Tibial nerve (tissue), 4 donors: ENCODE data around the gene PEX13.

Experiments
- CTCF ChIP-seq, 5 experiments: fragments of 200-600 bp in 3 of 5; fragments of 450-650 bp in 2 of 5; sonication (generic) in 3 of 5; IDR thresholded peaks; one replicate each; pipeline ENCODE4 v1.5.1; 2016 to 2019; ENCODE audit warnings: antibody characterized with exemption in 5 of 5, mild to moderate bottlenecking in 3 of 5, moderate library complexity in 2 of 5
- EP300 ChIP-seq, 2 donors: sonication (generic); formaldehyde crosslinking; IDR thresholded peaks; one replicate each; pipeline ENCODE4 v1.6.1; 2017; ENCODE audit warnings: antibody characterized with exemption in 2 of 2, mild to moderate bottlenecking in 1 of 2
- POLR2A ChIP-seq, 2 donors: fragments of 450-650 bp; IDR thresholded peaks; one replicate each; pipeline ENCODE4 v1.6.1; 2017; ENCODE audit warnings: antibody characterized with exemption in 2 of 2, mild to moderate bottlenecking in 2 of 2, moderate library complexity in 2 of 2

GRCh38 chr2:61016392-61017002, 1.0 kb upstream of the PEX13 start:
- TF ChIP-seq CTCF (IDR thresholded peaks at IDR 0.05) (no peak), POLR2A (IDR thresholded peaks at IDR 0.05) (no peak), EP300 (IDR thresholded peaks at IDR 0.05) (no peak)
